Measurements from ENCODE around the gene ZBTB2. TPM values are rescaled to one million over a fixed set of nuclear protein-coding genes. Genes with fewer than 3 reads are reported as not detected.
"Not testable (repeated sequence)": the region's sequence is repeated elsewhere in the genome, so short reads cannot be mapped to it uniquely, and the experiment has no call there.

ZBTB2 gene
- total and polyA plus RNA-seq, 7 donors: 7.1 to 14.7 (median 9.5) TPM

DNA sequence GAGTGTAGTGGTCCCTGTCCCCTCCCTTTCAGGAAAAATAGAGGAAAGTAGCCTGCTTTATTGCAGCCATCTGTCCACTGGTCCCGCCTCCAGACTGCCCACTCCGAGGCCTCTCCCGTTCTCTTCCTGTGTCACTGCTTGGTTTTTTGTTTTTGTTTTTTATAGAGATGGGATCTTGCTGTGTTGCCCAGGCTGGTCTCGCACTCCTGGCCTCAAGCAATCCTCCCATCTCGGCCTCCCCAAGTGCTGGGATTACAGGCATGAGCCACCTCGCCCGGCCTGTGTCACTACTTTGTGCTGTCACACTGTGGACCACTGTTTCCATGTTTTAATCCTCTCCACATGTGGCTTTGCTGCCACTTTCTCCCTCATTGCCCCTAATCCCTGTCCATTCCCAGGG is 71.2 kb downstream of the ZBTB2 start:
- TF ChIP-seq CTCF (IDR thresholded peaks at IDR 0.05): no peak
- DNase-seq (no peak), ATAC-seq (no peak)
- H3K4me1 ChIP-seq: peaks cover 9% of the 10 kb centered on the region
- H3K4me3 ChIP-seq: no peak overlapping the region
- peaks cover 0 to 9% (median 0%) of the 10 kb centered on the region in 3 donors for H3K27me3 ChIP-seq (ENCODE audit: insufficient read depth in 3 of 3, low read length in 2 of 3)
- H3K9me3 ChIP-seq: no peaks in the 10 kb centered on the region
- no peak overlapping the region for H3K27ac ChIP-seq
- H3K36me3 ChIP-seq (ENCODE audit: insufficient read depth in 1 of 2, low read depth in 1 of 2): no peaks in the 10 kb centered on the region
- intact Hi-C loops (cut with DNase I): no loop called here
- WGBS, 3 donors: 91 to 95% (median 94%) methylated on average over 7 of the region's 7 CpGs

DNA sequence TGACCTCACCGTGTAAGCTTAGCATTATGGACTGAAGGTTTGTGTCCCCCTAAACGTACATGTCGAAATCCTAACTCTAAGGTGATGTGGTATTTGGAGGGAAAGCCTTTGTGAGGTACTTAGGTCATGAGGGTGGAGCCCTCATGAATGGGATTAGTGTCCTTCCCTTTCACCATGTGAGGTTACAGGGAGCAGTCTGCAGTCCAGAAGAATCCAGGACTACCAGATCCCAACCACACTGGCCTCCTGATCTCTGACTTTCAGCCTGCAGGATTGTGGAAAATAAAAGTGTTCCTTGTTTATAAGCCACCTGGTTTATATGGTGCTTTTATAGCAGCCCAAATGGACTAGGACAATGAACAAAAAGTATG is 73.4 kb downstream of the ZBTB2 start:
- H3K4me3 ChIP-seq: no peak overlapping the region
- H3K27ac ChIP-seq: no peak overlapping the region
- 63 to 68% (median 64%) methylated on average over 3 of the region's 3 CpGs for WGBS, 3 donors
- intact Hi-C loops (cut with DNase I): no loop called here
- H3K36me3 ChIP-seq (ENCODE audit: insufficient read depth in 1 of 2, low read depth in 1 of 2): no peaks in the 10 kb centered on the region
- H3K27me3 ChIP-seq (ENCODE audit: insufficient read depth in 3 of 3, low read length in 2 of 3): no peaks in the 10 kb centered on the region
- TF ChIP-seq CTCF (IDR thresholded peaks at IDR 0.05): no peak
- ATAC-seq (no peak), DNase-seq (no peak)
- H3K9me3 ChIP-seq: no peaks in the 10 kb centered on the region
- H3K4me1 ChIP-seq: no peaks in the 10 kb centered on the region

DNA sequence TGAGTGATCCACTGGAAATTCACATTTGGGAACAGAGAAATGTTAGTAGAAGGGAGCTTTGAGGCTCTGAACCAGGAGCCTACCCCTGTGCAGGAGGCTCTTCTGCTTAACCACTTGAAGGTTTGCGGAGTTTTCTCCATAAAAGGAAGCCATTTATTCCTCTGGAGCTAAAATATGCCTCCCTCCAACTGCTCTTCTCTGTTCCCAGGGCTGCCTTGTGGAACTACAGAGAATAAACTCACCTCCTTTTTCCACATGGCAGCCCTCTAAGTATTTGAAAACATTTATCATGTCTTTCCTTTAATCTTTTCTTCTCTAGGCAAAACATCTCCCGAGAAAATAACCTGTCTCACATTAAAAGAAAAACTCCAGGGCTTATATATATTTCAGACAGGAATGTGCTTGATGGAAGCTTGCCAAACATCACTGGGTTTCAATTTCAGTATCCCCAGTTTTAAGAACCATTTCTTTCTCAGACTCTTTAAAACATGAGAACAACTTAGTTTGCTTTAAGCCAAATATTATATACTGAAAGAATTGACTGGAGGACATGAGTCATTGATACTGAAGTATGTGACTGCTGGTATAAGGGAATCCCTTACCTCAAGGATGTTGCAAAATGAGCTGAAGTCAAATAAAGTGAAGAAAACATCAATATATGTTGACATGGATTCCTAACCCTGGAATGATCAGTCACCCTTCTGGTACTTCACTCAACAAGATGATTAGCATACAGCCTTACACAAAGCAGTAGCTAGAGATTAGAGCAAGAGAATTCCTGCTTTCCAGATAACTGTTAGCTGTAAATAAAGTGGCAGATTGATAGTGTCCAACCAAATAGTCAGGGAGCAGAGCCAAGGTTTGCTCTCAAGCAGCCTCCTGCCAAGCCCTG is 74.0 kb downstream of the ZBTB2 start:
- intact Hi-C loops (cut with DNase I): no loop called here
- Histone ChIP-seq H3K9me3 (no peaks in the 10 kb centered on the region), H3K27me3 (ENCODE audit: insufficient read depth in 3 of 3, low read length in 2 of 3) (no peaks in the 10 kb centered on the region), H3K4me3 (no peak overlapping the region), H3K4me1 (no peaks in the 10 kb centered on the region), H3K36me3 (ENCODE audit: insufficient read depth in 1 of 2, low read depth in 1 of 2) (no peaks in the 10 kb centered on the region), H3K27ac (no peak overlapping the region)
- TF ChIP-seq CTCF (IDR thresholded peaks at IDR 0.05): no peak
- no peak for DNase-seq
- 59 to 63% (median 59%) methylated on average over 2 of the region's 2 CpGs for WGBS, 3 donors
- no peak for ATAC-seq

DNA sequence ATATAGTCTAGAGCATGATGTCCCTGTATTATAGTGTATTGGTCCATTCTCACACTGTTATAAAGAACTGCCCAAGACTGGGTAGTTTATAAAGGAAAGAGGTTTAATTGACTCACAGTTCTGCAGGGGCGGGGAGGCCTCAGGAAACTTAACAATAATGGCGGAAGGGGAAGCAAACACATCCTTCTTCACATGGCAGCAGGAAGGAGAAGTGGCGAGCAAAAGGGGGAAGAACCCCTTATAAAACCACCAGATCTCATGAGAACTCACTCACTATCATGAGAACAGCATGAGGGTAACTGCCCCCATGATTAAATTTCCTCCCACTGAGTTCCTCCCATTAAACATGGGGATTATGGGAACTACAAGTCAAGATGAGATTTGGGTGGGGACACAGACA is 75.7 kb downstream of the ZBTB2 start:
- H3K4me1 ChIP-seq; H3K9me3 ChIP-seq; H3K36me3 ChIP-seq (ENCODE audit: insufficient read depth in 1 of 2, low read depth in 1 of 2); DNase-seq; ATAC-seq; H3K27me3 ChIP-seq (ENCODE audit: insufficient read depth in 3 of 3, low read length in 2 of 3); intact Hi-C loops (cut with DNase I); H3K27ac ChIP-seq; H3K4me3 ChIP-seq: not testable (repeated sequence)
- WGBS, 3 donors: 90 to 98% (median 93%) methylated on average over 3 of the region's 3 CpGs

Other genes starting within 250 kb of the ZBTB2 start
- 10 to 100 TPM in 2 of 4 donors, 1 to 10 TPM in 2; 5.9 to 13.1 (median 10.2) TPM for gene AKAP12, start 151.6 kb downstream of the ZBTB2 start, total RNA-seq
- 1 to 10 TPM; 2.5 to 7.5 (median 2.6) TPM for gene AKAP12, start 151.6 kb downstream of the ZBTB2 start, polyA plus RNA-seq
- gene RMND1, start 60.6 kb upstream of the ZBTB2 start, total RNA-seq: 10 to 100 TPM in 2 of 4 donors, 1 to 10 TPM in 2; 8.0 to 11.7 (median 9.1) TPM
- 10 to 100 TPM; 11.6 to 18.3 (median 17.3) TPM for gene RMND1, start 60.6 kb upstream of the ZBTB2 start, polyA plus RNA-seq
- under 1 TPM; 0.14 to 0.25 (median 0.18) TPM for gene CCDC170, start 102.5 kb upstream of the ZBTB2 start, total RNA-seq
- under 1 TPM; 0.03 to 0.08 (median 0.05) TPM for gene CCDC170, start 102.5 kb upstream of the ZBTB2 start, polyA plus RNA-seq